ENCODE measurements around the gene DEFB124.
A peak's percentile ranks its signal among the peaks of the same experiment; 100 is the strongest.
"Not testable (repeated sequence)": the region's sequence is repeated elsewhere in the genome, so short reads cannot be mapped to it uniquely, and the experiment has no call there.

DEFB124 gene, protein sequence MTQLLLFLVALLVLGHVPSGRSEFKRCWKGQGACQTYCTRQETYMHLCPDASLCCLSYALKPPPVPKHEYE

GRCh38 chr20:31474758-31475427, at the start of gene DEFB124, which contains the start of gene REM1:
Gene DEFB124, minus strand, starts transcription at chr20:31475127. Its CDS starts 2,114 bp downstream, at chr20:31473013.
Gene REM1, plus strand, starts transcription at chr20:31475288. Its CDS starts 1,158 bp downstream, at chr20:31476446.
- no peak for DNase-seq

DNA sequence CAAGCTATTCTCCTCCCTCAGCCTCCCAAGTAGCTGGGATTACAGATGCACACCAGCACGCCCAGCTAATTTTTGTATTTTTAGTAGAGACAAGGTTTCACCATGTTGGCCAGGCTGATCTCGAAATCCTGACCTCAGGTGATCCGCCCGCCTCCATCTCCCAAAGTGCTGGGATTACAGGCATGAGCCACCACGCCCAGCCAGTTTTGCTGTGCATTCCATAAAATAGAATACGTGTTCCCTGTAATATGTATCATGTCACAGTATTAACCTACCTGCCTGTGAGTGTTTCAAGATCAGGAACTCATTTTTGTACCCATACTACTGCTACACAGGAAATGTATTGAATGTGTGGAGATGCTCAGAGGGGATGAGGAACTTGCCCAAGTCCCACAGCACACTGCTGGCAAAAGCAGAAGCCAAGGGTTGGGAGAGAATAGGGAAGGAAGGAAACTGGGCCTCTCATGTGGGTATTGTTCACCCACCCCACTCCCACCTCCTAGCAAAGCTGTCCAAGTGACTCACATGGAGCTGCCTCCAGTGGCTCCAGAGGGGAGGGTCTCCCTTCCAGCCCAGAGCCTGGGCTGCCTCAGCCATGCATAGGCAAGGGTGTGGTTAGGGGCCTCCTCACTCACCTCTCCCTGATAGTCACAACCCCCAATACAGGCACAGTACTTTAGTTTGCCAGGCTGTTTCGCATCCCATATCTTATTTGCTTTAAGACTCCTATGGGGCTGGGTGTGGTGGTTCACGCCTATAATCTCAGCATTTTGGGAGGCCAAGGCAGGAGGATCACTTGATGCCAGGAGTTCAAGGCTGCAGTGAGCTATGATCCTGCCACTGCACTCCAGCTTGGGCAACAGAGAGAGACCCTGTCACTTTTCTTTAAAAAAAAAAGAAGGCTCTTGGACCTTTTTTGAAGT, 48.7 kb upstream of the DEFB124 start:
- DNase-seq: no peak

- no peak for DNase-seq
These were observed 47.8 kb upstream of the DEFB124 start for GRCh38 chr20:31522731-31523130.

DNA sequence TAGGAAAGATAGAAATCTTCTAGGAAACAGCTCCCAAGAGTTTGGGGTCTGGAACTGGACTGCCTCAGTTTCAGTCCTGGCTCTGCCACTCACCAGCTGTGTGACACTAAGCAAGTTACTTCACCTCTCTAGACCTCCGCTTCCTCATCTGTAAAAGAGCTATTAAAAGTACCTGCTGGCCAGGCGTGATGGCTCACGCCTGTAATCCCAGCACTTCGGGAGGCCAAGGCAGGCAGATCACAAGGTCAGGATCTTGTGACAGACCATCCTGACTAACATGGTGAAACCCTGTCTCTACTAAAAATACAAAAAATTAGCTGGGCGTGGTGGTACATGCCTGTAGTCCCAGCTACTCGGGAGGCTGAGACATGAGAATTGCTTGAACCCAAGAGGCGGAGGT, 46.3 kb upstream of the DEFB124 start:
- DNase-seq: not testable (repeated sequence)

- DNase-seq: no peak
These were observed 42.4 kb upstream of the DEFB124 start for GRCh38 chr20:31517373-31517772.

- DNase-seq: no peak
These were observed 41.7 kb upstream of the DEFB124 start for GRCh38 chr20:31516651-31517050.

- DNase-seq: no peak
These were observed 41.2 kb upstream of the DEFB124 start for GRCh38 chr20:31516166-31516565.

- no peak for DNase-seq
These were observed 40.8 kb upstream of the DEFB124 start for GRCh38 chr20:31515775-31516107.

- DNase-seq: no peak
These were observed 40.3 kb upstream of the DEFB124 start for GRCh38 chr20:31515072-31515774.

GRCh38 chr20:31514154-31515071, 39.5 kb upstream of the DEFB124 start, which contains the start of gene HM13:
Gene HM13, plus strand, starts transcription at chr20:31514442. Its CDS starts 110 bp downstream, at chr20:31514552.
- peak; percentile 88 for DNase-seq

DNA sequence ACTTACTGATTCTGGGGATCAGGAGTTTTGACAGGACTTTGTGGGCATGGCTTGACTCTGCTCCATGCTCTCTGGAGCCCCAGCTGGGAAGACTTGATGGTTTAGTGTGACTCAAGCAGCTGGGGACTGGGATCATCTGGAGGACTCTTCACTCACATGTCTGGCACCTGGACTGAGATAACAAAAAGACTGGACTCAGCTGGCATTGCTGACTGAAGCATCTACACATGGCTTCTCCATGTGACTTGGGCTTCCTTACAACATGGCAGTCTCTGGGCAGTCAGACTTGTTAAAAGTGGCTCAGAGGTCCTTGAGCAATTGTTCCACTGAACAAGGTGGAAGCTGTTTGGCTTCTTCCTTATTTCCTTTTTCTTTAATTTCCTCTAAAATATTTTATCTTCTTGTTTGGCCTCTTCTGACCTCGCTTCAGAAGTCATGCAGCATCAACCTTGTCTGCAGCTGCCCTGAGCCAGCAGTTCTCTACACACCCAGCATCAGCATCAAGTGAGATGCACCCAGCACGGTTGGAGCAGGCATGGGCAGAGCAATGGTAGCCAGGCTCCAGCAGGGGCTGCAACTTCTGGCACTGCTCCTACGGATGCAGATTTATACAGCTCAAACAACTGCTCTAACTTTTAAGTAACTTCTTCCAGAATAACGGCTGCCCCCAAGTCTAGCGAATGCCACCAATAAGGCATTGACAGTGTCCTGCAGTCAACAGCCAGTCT, 33.8 kb upstream of the DEFB124 start:
- no peak for DNase-seq

DNA sequence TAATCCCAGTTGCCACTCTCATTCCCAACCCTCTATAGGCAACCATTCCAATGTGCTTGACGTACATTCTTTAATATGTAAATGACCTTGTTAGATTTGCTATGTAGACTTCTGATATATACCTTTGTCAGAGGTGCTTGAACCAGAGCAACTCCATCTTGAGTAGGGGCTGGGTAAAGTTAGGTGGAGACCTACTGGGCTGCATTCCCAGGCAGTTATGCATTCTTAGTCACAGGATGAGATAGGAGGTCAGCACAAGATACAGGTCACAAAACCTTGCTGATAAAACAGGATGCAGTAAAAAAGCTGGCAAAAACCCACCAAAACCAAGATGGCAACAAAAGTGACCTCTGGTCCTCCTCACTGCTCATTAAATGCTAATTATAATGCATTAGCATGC, 31.0 kb upstream of the DEFB124 start:
- DNase-seq: no peak

DNA sequence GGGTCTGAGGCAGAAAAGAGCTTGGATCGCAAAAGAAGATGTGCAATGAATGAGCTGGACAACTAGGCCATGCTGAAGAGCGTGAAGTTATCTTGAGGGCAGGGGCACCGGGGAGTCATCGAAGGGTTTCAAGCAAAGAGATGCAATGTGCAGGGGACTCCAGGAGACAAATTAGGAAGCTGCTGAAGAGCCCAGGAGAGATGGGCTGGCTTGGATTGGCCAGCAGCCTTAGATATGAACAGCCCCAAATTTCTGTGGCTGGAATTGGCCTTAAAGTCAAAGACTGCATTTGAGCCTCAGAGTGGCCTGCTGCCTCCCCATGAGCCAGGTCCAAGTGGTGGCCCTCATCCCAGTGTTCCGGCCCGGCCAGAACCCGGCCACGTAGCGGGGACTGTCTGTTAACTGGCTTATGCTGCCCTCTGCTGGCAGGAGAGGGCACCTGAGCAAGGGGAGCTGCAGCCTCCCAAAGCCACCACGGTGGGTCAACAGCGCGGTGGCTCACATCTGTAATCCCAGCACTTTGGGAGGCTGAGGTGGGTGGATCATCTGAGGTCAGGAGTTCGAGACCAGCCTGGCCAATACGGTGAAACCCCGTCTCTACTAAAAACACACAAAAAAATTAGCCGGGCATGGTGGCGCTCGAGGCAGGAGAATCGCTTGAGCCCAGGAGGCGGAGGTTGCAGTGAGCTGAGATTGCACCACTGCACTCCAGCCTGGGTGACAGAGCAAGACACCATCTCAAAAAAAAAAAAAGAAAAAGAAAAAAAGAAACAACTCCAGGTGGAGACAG, 28.2 kb upstream of the DEFB124 start:
- DNase-seq: peak; percentile 77

DNA sequence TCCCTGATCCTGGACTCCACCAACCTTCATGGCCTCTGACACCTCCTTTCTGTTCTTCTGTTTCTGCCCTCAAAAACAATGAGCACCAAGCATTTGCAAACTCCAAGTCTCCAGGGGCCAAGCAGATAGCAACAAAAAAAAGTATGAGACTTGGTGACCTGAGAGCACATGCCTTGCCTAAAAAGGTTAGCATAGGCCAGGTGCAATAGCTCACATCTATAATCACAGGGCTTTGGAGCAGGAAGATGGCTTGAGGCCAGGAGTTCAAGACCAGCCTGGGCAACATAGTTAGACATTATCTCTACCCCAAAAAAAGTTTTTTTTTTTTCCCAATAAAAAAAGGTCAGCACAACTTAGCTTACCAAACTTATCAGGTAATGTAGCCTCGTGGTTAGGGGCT, 25.6 kb upstream of the DEFB124 start:
- DNase-seq: no peak

DNA sequence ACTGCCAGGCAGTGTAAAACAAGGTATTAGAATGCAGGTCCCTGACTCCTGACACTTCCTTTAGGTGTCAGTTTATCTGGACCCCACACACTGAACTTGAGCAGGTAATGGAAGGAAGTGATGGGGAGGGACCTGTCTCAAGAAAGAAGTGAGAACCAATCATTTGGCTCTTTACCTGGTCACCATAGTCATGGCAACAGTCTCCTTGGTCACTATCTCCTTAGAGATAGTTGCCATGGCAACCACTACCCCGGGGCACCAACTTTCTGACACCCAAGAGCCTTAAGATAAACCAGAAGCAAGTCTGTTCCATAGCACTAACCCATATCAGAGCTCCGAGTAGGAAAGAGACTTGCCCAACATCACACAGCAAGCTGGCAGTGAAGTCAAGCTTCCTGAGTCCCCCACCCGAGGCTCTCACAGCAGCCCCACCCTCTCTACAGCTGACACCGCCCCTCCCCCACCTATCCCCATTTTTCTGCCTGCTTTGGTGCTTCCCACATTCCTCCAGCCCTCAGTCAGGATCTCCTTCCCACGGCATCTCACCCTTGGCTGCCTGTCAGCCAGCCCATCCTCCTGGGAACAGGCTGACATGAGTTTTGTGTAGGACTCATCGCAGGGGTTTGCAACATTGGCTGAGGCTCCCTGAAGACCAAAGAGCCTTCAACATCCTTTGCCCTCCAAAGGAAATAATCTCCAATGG, 23.1 kb upstream of the DEFB124 start:
- no peak for DNase-seq

DNA sequence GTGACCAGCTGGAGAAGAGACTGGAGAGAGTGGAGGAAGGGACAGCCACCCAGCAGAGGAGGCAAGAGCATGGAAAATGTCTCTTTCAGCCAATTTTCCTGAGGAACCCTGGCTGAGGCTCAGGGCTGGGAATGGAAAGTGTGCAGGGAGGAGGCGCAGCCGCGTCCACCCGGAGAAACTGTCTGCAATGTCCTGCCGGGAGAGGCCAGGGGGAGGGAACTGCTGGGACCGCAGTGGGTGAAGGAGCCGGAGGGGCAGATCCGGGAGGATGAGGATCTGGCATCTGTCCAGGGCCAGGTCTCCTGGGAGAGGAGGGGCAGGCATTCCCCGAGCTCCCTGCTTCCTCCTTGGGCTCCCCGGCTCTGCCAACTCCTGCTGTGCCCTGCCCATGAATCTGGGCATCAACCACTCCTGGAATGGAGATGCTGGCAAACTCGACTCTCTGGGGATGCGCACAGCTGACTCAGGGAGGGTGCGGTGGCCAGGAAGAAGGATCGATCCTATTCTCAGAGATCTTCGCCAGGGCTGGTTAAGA, 21.9 kb upstream of the DEFB124 start:
- no peak for DNase-seq

GRCh38 chr20:31494131-31494530, 19.2 kb upstream of the DEFB124 start:
- DNase-seq: no peak

DNA sequence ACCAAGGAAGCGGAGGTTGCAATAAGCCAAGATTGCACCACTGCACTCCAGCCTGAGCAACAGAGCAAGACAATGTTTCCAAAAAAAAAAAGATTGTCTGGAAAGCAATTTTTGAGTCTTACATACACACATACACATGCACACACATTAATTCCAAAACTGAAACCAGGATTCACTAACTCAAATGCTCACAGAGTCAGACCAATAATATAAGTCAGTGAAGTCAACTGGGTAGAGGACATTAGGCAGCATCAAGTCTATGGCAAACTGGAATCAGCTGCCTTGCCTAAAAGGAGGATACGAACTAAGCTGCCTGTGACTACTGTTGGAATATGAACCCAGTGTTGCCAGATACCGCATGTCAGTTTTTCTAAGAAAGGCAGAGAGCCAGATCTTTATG, 15.8 kb upstream of the DEFB124 start:
- no peak for DNase-seq

- no peak for DNase-seq
These were observed 14.2 kb upstream of the DEFB124 start for GRCh38 chr20:31489152-31489551.

DNA sequence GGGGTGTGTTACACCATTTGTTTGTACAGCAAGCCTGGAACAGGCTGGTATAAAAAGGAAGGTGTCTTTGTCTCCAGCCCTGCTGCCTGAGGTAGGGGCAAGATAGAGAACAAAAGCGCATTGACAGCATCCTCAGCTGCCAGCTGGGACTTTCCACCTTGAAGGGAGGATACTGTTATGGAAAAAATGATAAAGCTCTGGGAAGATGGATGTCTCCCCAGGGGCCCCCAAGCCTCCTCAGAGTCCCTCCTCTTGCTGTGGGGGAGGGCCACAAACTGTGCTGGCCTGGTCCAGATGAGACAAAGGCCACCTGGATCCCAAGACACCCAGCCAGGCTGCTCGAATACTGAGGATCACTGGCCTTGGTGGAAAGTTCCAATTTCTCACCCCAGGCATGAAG, 13.2 kb upstream of the DEFB124 start:
- DNase-seq: no peak
